NK-92 treated with Interleukin-12 subunit alpha and Interleukin-12 subunit beta, amount 100 ng/mL, for 24 hours (cell line): Measurements from ENCODE around the gene LRGUK.
"Not testable (repeated sequence)": the region's sequence is repeated elsewhere in the genome, so short reads cannot be mapped to it uniquely, and the experiment has no call there.

ENCODE experiments used
- DNase-seq: peaks from one replicate; lab custom pipeline; 2025; lab: John Stamatoyannopoulos, UW

LRGUK gene

GRCh38 chr7:134246347-134246746 is 119.2 kb downstream of the LRGUK start:
- DNase-seq: no peak

GRCh38 chr7:134246761-134247160 is 119.6 kb downstream of the LRGUK start:
- DNase-seq: no peak

- DNase-seq: no peak
Measured at GRCh38 chr7:134248196-134248595, 121.1 kb downstream of the LRGUK start.

GRCh38 chr7:134254311-134254710 is 127.2 kb downstream of the LRGUK start:
- DNase-seq: no peak

- no peak for DNase-seq
Measured at GRCh38 chr7:134255814-134256213, 128.7 kb downstream of the LRGUK start.

GRCh38 chr7:134262322-134262721 is 135.2 kb downstream of the LRGUK start:
- no peak for DNase-seq

GRCh38 chr7:134276951-134277350 is 149.8 kb downstream of the LRGUK start:
- no peak for DNase-seq

GRCh38 chr7:134278502-134279153 is 151.5 kb downstream of the LRGUK start:
- DNase-seq: no peak

- DNase-seq: no peak
Measured at GRCh38 chr7:134279336-134279735, 152.2 kb downstream of the LRGUK start.

- no peak for DNase-seq
Measured at GRCh38 chr7:134279898-134280297, 152.8 kb downstream of the LRGUK start.

- no peak for DNase-seq
Measured at GRCh38 chr7:134280508-134280907, 153.4 kb downstream of the LRGUK start.

GRCh38 chr7:134284011-134284410 is 156.9 kb downstream of the LRGUK start:
- no peak for DNase-seq

GRCh38 chr7:134284952-134285351 is 157.8 kb downstream of the LRGUK start:
- DNase-seq: no peak

- no peak for DNase-seq
Measured at GRCh38 chr7:134287916-134288659, 160.9 kb downstream of the LRGUK start.

- no peak for DNase-seq
Measured at GRCh38 chr7:134289423-134289822, 162.3 kb downstream of the LRGUK start.

GRCh38 chr7:134289841-134290240 is 162.7 kb downstream of the LRGUK start:
- no peak for DNase-seq

GRCh38 chr7:134290286-134290685 is 163.1 kb downstream of the LRGUK start:
- DNase-seq: no peak

- DNase-seq: no peak
Measured at GRCh38 chr7:134293002-134293740, 166.0 kb downstream of the LRGUK start.

GRCh38 chr7:134295982-134296381 is 168.8 kb downstream of the LRGUK start:
- not testable (repeated sequence) for DNase-seq

- DNase-seq: no peak
Measured at GRCh38 chr7:134297489-134297888, 170.3 kb downstream of the LRGUK start.

GRCh38 chr7:134298902-134299683 is 172.0 kb downstream of the LRGUK start:
- DNase-seq: no peak

GRCh38 chr7:134300988-134301387 is 173.8 kb downstream of the LRGUK start:
- no peak for DNase-seq
